Breast epithelium (tissue), 3 donors: ENCODE measurements around the gene GATAD2B.

Source experiments
- POLR2A ChIP-seq: fragments of 450-650 bp; IDR thresholded peaks from one replicate; pipeline ENCODE4 v1.6.1; 2016; ENCODE audit warnings: antibody characterized with exemption, mild to moderate bottlenecking, moderate library complexity
- POLR2AphosphoS5 ChIP-seq, 3 donors: sonication (generic); formaldehyde crosslinking; IDR thresholded peaks; one replicate each; pipeline ENCODE4 v1.6.1; 2017; ENCODE audit warnings: antibody characterized with exemption in 3 of 3
- TF ChIP-seq, protein P1 (sequence below), 3 donors: fragments of 450-650 bp; IDR thresholded peaks; one replicate each; pipeline ENCODE4 v1.5.1; 2016 to 2017; ENCODE audit warnings: antibody characterized with exemption in 3 of 3, mild to moderate bottlenecking in 3 of 3, moderate library complexity in 3 of 3

- TF ChIP-seq, protein P1, sequence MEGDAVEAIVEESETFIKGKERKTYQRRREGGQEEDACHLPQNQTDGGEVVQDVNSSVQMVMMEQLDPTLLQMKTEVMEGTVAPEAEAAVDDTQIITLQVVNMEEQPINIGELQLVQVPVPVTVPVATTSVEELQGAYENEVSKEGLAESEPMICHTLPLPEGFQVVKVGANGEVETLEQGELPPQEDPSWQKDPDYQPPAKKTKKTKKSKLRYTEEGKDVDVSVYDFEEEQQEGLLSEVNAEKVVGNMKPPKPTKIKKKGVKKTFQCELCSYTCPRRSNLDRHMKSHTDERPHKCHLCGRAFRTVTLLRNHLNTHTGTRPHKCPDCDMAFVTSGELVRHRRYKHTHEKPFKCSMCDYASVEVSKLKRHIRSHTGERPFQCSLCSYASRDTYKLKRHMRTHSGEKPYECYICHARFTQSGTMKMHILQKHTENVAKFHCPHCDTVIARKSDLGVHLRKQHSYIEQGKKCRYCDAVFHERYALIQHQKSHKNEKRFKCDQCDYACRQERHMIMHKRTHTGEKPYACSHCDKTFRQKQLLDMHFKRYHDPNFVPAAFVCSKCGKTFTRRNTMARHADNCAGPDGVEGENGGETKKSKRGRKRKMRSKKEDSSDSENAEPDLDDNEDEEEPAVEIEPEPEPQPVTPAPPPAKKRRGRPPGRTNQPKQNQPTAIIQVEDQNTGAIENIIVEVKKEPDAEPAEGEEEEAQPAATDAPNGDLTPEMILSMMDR (IDR thresholded peaks at IDR 0.05) = no peak
- TF ChIP-seq POLR2A (no peak), POLR2AphosphoS5 (IDR thresholded peaks at IDR 0.05) (no peak)
Observed at GRCh38 chr1:153907134-153907533, 15.6 kb downstream of the GATAD2B start.
